SK-N-MC (cell line): ENCODE measurements around the gene NAPSA.

Source experiments
- EZH2 ChIP-seq: fragments of 200-600 bp; sonication (generic); IDR thresholded peaks from one replicate; pipeline ENCODE4 v1.6.1; 2017; ENCODE audit warnings: antibody characterized with exemption
- FOXP2 ChIP-seq: optimal IDR thresholded peaks from 2 replicates; pipeline ENCODE3; 2011; ENCODE audit warnings: mild to moderate bottlenecking, moderate library complexity; ENCODE audit not compliant: insufficient read depth; ENCODE audit errors: extremely low read length, control extremely low read depth
- POLR2AphosphoS5 ChIP-seq: IDR thresholded peaks from 2 replicates; pipeline ENCODE4 v1.6.1; 2012; ENCODE audit warnings: mild to moderate bottlenecking, low read depth, low read length, borderline replicate concordance

- TF ChIP-seq POLR2AphosphoS5 (peak; percentile 76), EZH2 (no peak), FOXP2 (no peak)
Measured at GRCh38 chr19:50376166-50377050, 11.0 kb upstream of the NAPSA start, which contains the start of gene NR1H2.
